GM21786 (cell line): ENCODE data around the gene CYP24A1.

Experiments
- ATAC-seq: cut with Tn5 transposase; IDR thresholded peaks from one replicate; pipeline ENCODE4 v1.9.1; 2021; ENCODE audit not compliant: unreplicated experiment

Gene CYP24A1

DNA sequence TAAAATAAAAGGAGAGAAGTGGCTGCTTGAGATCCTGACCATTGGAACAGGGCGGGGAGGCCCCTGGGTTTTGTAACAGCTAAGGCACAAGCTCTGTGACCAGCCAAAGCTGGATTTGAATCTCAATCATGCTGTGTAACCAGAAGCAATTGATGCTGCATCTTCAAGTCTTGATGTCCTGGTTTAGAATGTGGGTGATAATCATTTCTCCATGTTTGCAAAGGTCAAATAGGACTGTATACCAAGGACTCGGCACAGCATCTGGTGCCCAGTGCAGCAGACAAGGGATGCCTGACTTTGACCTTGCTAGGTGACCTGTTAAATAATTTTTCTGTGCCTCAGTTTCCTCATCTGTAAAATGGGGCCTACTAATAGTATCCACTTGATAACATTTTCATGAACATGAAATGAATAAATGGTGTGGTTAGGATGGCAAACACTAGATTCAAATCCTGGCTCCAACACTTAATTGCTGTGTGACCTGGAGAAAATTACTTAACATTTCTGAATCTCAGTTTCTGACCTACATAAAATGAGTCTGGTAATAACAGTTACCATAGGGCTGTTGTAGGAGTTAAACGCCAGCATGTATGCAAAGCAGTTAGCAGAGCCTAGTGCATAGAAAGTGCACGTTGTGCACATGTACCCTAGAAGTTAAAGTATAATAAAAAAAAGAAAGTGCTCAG, 57.1 kb downstream of the CYP24A1 start:
- no peak for ATAC-seq

DNA sequence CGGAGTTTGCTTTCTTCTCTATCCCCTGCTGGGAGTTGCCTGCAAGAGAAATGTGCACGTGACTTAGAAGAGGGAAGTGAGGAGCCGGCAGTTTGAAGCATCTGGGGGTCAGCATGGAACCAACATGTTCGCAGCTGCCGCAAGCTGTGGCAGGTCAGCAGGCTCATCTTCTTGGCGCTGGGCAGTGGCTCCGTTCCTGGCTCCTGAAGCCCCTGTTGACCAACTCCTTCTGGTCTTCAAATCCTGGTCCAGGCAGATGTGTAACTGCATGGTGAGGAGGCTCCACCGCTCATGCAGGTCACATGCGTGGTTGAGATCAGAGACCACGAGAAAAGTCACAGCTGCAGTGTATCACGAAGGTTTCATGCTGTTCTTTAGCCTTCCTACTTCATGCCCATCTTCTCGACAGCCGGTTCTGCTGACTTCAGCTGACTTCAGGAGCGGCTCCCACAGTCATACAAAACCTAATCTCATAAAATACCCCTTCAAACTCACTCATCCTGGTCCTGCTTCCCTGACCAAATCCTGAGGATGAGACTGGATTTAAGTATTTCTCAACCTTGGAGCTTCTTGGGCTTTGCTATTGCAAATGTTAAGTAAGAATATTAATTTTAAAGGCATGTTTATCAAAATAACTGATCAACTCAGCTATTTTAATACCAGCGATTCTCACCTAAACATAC, 58.5 kb downstream of the CYP24A1 start:
- no peak for ATAC-seq

DNA sequence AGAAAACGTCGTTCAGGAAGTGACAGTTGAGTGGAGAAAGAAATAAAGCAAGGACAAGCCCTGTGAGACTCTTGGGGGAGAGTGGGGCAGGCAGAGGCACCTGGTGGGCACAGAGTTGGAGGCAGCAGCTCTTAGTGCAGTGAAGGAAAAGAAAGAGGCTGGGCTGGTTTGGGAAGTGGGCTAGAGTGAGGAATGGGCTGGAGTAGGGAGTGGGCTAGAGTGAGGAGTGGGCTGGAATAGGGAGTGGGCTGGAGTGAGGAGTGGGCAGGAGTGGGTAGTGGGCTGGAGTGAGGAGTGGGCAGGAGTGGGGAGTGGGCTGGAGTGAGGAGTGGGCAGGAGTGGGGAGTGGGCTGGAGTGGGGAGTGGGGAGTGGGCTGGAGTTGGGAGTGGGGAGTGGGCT, 59.7 kb downstream of the CYP24A1 start:
- no peak for ATAC-seq

DNA sequence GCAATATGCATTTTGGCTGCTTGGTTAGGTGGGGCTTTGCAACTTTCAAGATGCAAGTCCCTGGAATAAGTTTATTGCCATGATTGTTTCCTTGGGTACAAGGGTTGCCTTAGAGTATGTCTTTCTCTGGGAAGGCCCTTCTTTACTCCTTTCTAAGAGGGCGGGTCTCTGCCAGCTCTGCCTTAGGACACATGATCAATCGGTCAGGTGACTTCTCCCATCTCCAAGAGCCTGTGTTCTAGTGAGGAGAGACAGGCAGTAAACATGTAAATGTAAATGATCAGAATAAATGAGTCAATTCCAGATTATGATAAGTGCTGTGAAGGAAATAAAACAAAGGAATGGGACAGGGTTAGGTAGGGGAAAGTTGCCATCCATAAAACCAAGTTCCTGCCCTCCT, 60.2 kb downstream of the CYP24A1 start:
- ATAC-seq, result no peak

DNA sequence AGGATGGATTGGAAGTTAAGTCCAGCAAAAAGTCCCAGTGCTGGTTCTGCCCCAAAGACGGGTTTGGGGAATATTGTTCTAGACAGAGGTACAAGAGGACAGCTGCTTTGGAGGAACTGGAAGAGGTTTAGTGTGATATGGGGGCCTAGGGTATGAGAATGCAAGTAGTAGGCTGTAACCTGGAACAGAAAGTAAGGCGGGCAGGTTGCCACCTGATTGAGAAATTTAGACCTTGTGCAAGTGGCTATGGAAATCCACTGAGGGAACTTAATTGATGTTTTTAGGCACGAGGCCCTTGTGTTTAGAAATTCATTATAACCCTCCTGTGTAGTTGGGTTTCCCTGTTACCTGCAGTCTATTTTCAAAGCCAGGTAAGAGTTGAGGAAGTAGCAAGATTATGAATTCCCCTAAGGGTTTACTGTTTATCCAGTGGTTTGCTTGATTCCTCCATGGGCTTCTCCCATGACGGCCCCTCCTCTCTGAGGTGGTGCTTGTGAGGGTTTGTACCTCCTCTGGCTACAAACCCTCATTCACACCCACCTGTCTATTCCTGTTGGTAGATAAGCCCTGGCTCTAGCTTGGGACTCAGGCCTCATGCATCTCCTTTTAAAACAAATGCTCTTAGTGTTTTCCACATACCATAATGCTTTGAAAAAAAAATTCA, 61.4 kb downstream of the CYP24A1 start:
- ATAC-seq, result no peak

DNA sequence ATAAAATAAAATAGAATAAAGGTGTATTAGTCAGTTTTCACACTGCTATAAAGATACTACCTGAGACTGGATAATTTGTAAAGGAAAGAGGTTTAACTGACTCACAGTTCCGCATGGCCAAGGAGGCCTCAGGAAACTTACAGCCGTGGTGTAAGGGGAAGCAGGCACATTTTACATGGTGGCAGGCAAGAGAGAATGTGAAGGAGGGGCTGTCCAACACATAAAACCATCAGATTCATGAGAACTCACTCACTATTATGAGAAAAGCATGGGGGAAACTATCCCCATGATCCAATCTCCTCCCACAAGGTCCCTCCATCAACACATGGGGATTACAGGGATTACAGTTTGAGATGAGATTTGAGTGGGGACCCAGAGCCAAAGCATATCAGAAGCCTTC, 62.3 kb downstream of the CYP24A1 start:
- no peak for ATAC-seq

DNA sequence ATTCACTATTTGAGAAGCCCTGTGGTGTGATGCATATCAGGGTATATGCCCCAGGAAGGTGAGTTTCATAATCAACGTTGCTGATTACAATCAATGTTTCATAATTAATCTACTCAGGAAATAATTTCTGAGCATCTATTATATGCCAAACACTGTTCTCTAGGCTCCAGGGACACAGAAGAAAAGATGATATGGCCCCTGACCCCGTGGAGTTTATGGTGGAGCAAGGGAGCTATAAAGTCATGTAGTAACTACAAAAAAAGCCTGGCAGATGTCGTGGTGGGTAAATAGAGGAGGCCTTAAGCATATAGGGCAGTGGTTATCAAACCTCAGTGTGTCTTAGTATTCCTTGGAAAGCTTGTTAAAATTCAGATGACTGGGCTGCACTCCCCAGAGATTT, 63.3 kb downstream of the CYP24A1 start:
- no peak for ATAC-seq

DNA sequence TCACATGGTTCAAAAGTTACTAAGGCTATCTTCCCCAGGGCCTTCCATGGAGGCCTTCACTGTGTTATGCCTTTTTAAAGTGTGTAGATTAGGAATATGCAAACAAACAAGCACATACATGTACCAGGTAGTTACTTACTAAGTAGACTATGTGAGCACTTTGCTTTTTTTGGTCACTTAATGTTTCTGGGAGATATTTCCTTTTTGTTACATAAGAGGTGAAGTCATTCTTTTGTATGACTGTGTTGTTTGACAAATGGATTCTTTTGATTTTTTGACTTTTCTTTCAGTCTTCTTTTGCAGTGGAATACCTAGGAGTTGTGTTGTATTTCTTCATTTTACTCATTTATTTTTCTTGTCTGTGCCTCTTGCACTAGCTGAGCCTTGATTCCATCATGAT, 63.7 kb downstream of the CYP24A1 start:
- ATAC-seq, result no peak

DNA sequence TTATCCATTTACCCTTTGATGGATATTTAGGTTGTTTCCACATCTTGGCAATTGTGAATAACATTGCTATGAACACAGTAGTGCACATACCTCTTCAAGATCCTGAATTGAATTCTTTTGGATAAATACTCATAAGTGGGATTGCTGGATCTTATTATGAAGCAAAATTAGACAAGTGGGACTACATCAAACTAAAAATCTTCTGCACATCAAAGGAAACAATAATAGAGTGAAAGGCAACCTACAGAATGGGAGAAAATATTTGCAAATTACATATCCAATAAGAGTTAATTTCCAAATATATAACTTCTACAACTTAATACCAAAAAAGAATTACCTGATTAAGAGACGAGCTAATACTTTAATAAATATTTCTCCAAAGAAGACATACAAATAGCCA, 65.0 kb downstream of the CYP24A1 start:
- ATAC-seq, result no peak

DNA sequence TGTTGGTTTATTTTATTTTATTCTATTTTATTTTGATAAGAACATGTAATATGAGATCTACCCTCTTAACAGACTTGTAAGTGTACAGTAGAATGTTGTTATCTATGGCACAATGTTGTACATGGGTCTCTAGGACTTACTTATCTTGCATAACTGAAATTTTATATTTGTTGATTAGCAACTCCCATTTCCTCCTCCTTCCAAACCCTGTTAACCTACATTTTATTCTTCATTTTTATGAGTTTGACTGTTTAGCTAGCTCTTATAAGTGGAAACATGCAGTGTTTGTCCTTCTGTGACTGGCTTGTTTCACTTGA, 65.5 kb downstream of the CYP24A1 start:
- ATAC-seq, result no peak

DNA sequence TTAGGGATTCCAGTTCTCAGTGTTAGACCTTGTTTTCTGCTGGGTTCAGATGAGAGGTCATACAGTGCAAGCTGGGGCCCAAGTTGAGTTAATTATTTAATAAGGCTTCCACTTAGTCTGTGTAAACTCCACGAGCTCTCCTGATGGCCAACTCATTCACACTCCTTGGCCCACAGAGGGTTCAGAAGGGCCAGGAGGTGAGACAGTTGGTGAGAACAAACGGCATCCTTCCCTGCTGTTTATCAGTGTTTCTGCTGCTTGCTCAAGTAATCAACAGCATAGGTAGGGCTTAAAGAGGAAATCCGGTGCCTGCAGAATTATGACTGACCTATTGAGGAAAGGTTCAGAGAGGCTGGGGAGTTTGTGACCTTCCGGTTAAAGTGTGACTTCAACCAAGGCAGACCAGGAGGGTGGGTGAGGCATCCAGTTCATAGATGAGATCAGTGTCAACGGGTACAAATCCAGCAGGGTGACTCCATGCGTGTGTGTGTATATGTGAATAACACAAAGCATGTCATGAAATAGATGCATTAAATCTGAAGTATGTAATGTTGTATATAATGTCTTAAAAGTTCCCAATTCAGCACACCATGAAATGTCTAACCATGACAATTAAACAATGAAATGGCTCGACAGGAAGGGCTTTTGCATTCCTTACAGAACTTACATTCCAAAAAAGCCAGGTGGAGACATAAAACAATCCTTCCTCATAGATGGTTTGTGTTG, 66.0 kb downstream of the CYP24A1 start:
- no peak for ATAC-seq

DNA sequence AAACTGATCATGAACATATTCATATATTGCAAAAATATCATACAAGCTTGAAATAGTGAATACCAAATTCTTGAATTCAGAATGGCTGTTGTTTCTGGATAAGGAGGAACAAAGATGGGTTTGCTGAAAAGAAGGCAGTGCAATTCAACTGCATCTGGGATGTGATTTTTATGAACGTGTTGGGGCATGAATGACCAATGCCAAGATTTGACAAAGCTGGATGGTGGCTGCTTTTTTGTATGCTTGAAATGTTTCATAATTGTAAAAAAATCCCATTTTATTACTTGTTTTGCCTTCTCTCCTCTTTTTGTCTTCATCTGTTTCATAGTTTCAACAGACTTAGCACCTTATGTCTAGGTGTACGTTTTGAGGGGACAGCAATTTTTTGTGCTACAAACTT, 66.6 kb downstream of the CYP24A1 start:
- no peak for ATAC-seq

DNA sequence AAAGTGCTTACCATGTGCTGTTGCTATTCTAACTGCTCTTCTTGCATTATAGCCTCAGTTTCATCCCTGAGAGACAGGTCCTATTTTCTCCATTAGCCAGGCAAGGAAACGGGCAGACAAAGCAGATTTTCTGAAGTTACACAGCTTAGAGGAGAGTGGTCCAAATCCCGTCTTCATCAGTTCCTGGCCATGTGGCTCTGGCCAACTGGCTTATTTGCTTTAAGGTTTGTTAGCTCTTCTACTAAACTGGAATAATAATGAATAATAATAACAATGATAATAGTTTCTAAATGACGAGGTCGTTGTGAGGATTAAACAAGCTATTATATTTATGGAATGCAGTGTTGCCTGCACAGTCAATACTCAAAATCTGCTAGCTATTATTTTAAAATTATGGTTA, 67.6 kb downstream of the CYP24A1 start:
- no peak for ATAC-seq

DNA sequence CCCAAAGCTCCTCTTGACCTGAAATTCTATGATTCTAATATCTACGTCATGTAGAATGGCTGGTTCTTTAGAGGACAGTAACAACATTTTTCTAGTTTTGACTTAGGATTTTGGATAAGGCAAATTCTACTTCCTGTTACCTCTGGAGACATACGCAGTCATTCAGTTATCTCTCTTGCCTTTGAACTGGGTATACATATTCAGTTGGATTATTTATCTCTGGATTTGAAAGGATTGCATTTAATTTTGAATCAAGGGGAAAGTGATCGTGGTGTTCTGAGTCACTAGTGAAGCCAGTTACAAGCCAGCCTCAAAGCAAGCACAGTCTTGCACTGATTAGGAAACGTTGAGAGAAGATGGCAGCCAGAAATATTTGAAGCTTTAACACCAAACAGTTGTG, 68.1 kb downstream of the CYP24A1 start:
- no peak for ATAC-seq

DNA sequence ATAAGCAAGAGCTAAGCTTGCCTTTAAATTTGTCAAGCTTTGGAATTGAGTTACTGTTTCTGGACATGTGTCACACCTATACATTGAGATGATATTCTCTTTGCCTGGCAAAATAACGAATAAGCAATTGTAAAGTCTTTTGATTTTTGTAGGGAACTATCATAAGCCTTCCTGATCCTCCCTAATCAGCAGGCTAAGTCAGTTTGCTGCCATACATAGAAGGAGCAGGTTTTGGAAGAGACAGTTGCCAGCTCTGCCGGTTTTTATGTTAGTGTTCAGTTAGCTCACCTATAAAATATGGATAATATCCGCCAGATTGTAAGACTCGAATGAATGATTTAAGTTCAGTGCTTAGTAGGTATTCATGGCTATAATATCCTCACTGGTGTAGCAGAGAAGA, 69.0 kb downstream of the CYP24A1 start:
- no peak for ATAC-seq

DNA sequence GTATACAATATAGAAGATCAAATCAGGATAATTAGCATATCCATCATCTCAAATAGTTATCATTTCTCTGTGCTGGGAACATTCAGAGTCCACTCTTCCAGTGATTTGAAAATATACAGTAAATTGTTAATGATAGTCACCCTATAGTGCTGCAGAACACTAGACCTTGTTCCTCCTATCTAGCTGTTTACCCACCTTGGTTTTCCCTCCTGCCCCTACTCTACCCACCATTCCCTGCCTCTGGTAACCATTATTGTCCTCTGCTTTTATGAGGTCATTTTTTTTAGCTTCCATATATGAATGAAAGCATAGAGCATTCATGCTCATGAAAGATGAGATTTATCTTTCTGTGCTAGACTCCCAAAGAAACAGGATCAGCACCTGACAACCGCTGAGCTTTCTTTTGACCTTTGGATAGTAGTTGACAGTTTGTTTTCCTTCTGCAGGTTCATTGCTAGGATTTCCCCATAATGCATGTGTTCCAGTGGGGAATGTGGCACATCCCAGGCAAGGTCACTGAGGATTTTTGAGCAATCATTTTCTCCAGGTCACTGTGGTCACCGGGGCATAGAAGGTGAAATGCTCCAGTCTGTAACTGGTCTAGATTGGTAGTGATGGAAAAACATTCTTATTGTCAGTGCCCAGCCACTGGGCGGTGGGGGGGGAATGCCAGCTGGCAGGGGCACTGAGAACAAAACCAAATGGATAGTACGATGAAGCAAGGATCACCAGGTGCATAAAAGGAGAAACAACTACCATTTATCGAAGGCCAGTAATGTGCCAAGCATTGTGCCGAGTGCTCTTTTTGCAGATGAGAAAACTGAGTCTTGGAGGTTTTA, 69.8 kb downstream of the CYP24A1 start:
- ATAC-seq, result no peak
